Measurements from ENCODE around the gene CWC15.
"Not testable (repeated sequence)": the region's sequence is repeated elsewhere in the genome, so short reads cannot be mapped to it uniquely, and the experiment has no call there.

Gene CWC15

DNA sequence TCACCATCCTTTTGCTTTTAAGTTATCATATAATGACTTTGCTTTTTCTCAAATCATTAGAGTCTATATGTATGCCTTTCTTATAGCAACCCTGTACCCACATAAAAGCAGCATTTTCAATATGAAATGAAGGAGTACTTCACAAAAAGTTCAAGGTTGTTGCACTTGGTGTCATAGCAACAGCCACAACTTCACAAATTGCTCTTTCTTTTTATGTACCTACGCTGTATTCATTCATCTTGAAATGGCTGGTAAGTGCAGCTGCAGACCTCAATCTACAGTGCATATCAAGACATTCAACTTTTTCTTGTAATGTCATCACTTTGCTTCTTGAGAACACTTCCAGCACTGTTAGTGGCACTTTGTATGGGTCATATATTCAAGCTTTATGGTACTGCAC lies 18.6 kb downstream of the CWC15 start:
- DNase-seq (ENCODE audit: low read depth): no peak

DNA sequence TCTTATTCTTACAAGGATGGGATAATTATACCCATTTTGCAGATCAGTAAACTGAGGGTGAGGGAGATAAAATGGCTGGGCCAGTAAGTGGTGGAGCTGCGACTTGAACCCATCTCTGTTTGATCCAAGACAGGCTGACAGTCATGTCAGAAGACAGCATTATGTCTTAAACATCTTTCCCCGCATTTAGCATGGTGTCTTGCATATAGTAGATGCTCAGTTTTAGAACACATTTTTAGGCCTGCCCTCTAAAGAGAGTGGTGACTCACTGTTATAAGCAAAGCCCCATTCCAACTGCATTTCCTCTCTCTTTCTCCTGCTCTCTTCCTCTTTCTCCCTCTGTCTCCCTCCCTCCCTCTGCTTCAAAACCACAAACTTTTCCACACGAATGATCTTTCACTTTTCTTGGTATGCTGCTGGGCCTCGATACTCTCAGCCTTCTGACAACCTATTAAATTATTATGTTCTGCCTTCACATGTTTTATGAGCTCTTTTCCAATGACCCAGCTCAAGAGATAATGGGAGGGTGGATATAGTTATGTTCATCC lies 25.2 kb downstream of the CWC15 start:
- DNase-seq (ENCODE audit: low read depth): no peak

DNA sequence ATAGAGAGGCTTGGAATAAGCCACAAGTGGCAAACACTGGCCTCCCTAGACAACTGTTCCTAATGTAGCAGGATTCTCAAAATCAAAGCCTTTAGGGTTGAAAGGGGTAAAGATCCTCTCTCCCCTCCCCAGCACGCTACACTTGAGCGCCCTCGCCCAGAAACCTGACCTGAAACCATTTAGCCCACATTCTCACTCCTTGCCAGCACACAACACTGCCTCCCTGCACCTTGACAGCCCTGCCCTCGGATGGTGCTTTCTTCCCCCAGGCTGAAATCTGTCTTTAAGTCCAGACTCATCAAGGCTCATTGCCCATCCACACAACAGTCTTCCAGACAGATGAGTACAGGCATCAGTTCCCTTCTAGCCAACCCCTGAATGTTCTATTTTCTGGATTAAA lies 26.5 kb downstream of the CWC15 start:
- no peak for DNase-seq (ENCODE audit: low read depth)

DNA sequence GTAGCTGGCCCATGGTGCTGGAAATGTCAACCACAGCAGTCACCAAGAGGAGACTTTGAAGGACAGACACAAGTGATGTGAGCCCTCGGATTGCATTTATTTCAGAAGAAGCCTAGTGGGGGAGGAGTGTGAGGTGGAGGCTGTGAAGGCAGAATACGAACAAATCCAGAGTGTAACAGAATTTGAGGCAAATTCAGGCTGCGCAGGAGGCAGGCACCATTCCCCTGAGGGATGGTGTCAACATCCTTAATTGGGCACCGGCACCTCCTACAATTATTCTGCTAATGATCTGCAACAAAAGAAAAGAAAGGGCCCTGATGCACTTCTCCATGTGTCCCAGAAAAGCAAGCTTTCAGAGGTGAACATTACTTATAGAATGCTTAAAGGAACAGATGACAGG lies 32.2 kb downstream of the CWC15 start:
- no peak for DNase-seq (ENCODE audit: low read depth)

DNA sequence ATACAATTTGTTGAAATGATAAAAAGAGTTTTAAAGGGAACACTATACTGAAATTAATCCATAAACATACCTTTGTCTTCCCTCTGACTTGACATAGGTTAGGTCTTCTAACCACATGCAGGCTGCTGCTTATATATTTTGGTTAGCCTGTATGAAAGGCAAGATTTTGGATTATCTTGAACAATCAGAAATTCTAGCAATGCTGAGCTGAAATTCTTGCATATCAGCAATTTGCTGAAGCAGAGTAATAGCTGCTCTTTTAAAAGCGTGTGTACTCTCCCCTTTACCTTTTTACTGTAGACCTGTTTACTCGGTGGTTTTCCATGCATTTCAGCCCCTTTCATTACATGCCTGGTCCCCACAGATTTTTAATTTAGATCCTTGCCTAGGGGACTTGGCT lies 34.0 kb downstream of the CWC15 start:
- no peak for DNase-seq (ENCODE audit: low read depth)

DNA sequence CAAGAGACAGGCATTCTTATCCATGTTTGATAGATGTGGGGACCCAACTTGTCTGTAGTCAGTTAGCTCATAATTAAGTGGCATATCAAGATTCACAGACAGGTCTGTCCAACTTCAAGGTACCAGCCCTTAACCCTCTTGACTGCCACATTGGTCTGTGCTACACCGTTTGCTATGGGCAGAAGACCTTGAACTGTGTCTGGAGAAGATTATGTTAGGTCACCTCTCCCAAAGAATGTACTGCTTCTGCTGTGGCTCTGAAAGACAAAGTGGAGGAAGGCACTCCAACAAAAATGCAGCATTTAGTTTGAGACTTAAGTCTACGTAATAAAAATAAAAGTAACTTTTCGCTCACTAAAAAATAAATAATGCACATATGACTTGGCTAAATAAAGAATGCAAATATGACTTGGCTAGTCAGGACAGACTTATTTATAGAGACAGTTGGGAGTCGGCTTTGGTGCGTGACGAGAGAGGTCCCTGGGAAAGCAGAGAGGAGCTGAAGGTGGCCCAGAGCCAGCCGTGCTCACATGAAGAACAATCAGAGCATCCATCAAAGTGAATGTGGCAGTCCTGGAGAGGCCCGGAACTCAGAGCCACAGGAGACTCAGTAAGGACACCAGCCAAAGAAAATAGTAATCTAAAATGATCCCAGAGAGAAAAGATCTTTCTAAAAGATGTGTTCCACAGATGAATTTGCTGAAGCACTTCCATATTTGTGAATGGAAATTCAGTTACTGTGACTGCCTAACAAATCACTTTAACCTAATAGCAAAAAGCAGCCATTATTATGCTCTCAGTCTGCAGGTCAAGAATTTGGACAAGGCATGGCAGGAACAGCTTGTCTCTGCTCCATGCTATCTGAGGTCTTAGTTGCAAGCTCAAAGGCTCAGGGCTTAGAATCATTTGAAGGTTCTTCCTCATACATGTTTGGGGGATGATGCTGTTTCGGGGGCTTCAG lies 35.0 kb downstream of the CWC15 start:
- no peak for DNase-seq (ENCODE audit: low read depth)

DNA sequence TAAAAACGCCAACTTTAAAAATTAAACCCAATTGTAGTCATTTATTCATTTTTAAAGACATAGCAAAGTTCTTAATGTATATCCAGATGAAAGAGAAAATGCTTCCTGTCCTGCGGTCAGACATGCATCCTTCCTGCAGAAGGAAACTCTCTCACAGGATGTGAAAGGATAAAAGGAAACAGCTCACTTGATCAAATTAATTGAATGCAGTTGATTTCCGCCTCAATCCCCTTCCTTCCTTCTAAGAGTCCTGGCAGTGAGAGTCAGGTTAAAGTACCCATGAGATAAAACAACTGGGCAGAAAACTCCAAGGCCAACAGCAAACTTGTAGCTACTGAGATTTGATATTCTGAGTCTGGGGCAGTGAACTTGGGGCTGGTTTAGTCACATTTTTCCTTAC lies 38.5 kb downstream of the CWC15 start:
- DNase-seq (ENCODE audit: low read depth): no peak

DNA sequence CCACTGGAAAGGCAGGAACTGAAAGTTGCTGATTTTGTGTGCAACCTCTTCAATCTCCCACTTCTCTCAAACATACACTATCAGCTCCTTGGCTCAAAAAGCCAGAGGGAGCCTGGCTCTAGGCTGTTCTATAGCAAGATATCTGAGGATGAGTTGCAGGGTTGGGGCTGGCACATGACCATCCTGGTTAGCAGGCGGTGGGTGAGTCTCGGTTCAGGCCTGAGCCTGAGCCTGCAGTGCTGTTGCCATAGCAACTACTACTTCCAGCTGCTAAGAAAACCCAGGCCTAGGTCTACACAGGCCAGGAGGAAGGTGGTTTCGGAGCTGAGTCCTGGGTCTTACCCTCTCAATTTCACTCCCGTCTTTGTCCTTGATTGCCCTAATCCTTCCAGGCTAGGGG lies 39.0 kb downstream of the CWC15 start:
- DNase-seq (ENCODE audit: low read depth): no peak

DNA sequence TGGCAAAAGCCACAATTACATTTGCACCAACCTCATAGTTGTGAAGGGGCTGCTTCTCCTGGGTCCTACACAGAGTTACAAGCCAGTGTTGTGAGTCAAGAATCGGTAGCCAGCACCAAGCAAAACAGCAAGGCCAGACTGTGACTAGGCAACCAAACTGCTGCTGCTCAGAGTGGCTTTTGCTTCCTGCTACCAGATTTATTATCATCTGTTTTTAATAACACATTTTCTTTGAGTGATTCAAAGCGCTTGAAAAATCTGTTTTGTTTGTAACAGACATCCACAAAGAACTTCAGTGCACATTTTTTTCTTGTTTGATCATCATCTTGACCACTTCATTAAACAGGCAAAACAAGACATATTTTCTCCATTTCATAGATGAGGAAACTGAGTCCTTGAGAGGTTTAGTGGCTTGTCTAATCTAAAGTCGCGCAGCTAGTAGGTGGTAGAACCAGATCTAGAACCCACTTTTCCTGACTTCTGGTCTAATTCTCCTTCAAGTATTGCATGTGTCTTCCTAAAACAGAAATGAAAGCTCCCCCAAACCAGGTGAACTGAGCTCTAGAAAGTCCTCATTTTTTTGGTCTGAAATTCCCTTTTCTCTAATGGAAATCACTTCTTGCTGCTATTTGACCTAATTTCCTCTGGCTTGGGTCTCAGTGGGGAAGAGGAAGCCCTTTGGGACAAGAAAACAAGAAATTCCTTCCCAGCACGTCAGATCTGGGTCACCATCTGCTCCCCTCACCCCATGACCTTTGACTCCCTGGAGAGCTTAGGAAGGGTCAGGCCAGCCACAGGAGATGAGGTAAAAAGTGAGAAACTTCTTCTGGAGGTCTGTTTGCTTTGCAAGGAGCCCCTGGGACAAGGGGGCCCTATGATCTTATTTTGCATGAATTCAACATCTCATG lies 39.9 kb downstream of the CWC15 start:
- no peak for DNase-seq (ENCODE audit: low read depth)

DNA sequence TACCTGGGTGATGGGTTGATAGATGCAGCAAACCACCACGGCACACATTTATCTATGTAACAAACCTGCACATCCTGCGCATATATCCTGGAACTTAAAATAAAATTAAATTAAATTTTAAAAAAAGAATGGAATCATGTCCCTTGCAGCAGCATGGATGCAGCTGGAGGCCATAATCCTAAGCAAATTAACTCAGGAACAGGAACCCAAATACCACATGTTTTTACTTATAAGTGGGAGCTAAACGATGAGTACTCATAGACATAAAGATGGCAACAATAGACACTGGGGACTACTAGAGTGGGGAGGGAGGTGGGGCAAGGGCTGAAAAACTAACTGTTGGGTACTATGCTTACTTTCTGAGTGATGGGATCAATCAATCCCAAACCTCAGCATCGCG lies 40.9 kb downstream of the CWC15 start:
- no peak for DNase-seq (ENCODE audit: low read depth)

DNA sequence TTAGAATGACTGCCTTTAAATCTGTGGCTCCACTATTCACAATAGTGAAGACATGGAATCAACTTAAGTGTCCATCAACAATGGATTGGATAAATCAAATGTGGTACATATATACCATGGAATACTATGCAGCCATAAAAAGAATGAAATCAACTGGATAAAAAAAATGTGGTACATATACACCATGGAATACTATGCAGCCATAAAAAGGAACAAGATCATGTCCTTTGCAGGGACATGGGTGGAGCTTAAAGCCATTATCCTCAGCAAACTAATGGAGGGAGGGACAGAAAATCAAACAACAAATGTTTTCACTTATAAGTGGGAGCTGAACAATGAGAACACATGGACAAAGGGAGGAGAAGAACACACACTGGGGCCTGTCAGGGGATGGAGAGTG lies 41.3 kb downstream of the CWC15 start:
- not testable (repeated sequence) for DNase-seq (ENCODE audit: low read depth)

DNA sequence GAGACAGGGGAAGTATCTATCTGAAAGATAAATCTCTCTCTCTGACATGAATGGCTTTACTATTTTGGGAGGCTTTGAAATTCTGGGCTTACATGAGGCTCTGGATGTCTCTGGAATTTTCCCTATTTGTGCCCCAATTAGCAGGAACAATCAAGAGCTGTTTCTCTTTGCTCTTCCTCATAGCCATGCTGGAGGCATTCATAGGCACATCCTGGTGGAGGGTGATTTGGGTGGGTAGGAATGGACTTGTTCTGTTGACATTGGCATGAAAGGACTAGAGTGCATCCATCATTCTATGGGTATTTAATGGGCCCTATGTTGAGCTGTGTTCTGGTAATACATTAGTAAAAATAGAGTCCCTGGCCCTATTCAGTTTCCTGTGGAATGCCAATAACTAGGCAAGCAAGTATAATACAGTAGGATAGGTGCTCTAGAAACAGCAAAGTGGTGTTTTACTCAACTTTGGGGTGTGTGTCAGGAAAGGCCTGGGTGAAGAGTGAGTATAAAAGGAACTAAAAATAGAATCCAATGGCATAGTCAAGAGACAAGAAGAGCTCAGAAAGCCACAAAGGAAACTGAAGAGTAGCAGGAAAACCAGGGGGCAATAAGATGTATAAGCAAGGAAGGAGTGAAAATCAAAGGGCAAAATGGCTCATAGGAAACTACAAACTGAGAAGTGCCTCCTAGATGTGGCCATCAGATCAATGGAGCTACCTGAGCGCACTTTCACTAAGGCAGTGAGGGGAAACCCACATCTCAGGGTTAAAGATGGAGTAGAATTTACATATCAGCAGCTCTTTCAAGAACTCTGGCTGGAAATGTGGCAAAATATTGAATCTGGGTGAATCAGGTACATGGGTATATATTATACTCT lies 45.0 kb downstream of the CWC15 start:
- no peak for DNase-seq (ENCODE audit: low read depth)

DNA sequence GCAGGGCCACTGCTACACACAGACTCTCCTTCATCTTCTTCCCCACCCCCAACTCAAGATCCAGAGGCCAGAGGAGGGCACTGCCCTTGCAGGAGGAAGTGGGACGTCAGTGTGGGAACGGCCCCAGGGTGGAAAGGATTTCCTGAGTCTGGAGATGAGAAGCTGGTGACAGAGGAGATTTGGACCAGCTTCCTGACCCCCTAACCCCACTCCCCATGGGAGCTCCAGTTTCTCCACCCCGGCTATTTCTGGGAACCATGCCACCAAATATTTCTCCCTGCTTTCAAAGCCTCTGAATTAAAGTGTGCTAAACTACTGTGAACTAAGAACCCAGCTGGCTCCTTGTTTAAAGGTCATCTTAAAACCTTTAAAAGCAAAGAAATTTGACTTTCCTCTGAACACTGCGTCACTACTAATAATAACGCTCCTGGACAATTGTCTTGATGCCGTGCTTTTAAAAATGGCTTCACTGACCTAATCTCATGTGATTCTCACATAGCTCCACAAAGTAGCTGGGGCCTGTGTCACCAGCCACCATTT lies 46.6 kb downstream of the CWC15 start:
- no peak for DNase-seq (ENCODE audit: low read depth)

DNA sequence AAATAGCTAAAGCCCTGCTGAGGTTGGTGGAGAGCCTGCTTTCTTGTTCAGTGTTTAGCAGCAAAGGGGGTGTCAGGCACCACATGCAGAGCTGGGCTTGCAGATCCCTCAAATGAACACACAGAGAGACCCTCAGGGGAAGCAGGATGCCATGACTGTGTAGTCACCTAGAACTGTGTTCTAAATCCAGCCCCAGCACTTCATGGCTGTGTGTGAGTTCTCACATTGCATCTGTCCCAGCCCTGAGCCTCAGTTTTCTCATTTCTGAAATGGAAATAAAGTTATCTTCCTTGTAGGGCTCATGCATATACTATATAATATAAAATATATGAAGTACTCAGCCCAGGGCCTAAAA lies 47.1 kb downstream of the CWC15 start:
- DNase-seq (ENCODE audit: low read depth): no peak

DNA sequence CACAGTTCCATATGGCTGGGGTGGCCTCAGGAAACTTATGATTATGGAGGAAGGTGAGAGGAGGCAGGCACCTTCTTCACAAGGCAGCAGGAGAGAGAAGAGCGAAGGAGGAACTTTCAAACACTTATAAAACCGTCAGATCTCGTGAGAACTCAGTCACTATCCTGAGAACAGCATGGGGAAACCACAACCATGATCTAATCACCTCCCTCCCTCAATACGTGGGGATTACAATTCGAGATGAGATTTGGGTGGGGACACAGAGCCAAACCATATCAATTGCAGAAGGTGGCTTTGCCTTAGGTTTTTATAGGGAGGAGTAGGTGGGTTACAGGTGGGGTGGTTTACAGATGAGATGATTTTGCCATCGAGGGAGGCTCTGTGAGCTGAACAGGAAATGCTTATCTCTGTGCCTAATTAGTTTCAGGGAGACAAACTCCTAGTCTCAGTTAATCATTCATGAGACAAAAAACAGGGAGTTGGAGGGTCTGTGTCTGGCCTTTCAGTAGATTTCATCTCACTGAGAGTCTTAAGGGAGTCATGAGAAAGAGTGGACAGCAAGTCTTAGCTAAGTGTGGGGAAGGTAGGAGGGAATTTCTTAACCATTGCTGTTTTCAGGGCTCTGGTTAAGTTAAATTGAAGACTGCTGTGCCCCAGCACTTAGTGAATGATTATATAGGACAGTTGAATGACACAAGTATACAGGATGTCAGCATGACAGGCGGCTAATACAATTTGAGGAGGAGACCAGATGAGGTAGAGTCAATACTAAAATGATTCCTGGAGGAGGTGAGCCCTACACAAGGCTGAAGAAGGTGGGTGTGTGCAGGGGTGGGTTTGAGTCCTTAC lies 47.7 kb downstream of the CWC15 start:
- no peak for DNase-seq (ENCODE audit: low read depth)

DNA sequence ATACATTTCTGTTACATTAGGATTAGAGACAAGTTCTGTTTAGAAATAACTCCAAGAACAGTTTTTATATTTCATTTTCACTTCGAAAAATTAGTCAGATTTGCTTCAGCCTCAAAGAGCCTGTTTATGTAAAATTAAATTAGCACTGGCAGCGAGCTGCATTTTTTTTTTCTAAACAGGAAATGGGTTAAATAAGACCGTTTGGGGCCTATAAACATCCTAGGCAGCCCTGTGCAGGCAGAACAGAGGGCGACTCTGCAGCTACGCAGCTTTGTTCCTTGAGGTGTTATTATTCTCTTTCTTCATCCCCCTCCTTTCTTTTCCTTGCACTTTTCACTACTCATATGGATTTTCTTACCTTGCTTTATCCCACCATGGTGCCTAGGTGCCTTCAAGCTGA lies 48.7 kb downstream of the CWC15 start:
- DNase-seq (ENCODE audit: low read depth): no peak

DNA sequence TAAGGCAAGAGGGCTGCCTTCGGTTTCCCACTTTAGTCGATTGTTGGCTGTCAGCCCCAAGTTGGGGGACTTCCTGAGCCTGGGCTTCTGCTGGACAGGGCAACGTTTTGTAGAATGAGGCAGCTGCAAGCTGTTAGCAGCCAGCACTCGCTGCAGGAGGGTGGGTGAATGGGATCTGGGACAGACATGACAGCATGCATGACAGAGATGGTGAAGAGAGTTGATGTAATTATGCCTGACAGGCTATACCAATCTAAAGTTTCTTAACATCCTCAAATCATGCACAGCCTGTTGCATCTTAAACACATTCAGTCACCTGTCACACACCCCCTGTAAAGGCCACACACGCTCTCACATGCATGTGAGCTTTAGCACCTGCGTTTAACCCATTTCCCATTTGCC lies 49.2 kb downstream of the CWC15 start:
- DNase-seq (ENCODE audit: low read depth): no peak

DNA sequence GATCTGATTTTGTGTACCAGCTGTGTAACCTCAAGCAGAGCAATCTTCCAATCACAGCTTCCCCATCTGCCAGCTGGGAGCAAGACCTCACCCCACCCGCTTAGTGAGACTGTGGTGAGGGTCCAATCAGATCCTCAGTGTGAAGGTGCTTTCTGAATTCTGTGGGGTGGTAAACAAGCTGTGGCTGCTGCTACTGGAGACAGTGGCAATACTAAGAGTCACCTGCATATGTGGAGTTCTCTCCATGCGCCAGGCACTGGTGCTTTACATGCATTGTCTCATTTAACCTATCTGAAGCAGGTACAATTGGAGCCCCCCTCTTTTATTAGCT lies 50.4 kb downstream of the CWC15 start:
- no peak for DNase-seq (ENCODE audit: low read depth)

DNA sequence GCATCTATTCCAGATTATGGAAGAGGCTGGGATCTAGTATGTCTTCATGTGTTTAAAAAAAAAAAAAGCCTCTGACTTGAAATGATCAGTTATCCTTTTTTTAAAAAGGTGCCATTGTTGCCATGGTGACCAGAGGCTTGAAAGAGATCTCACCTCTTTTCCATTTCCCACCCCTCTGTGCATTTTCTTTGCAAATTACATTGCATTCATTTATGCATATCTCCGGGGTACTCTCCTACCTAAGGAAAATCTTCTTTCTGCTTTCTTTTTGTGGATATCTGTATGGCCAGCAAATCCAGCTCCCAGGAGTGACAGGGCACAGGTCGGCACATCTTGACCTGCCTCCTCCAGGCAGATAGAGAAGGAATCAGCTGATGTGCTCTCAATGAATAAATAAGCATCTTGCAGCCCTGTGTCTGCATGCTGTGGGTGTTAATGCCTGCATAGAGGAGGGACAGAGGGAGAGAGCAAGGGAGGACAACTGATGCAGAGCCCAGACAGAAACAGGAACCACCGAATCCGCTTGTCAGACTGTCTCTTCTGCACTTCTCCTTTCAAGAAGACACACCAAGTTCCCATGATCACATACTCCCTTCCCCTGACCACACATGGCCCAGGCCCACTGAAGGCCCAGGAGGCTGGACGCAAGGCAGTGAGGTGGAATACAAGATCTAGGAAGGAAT lies 50.9 kb downstream of the CWC15 start:
- DNase-seq (ENCODE audit: low read depth): no peak

DNA sequence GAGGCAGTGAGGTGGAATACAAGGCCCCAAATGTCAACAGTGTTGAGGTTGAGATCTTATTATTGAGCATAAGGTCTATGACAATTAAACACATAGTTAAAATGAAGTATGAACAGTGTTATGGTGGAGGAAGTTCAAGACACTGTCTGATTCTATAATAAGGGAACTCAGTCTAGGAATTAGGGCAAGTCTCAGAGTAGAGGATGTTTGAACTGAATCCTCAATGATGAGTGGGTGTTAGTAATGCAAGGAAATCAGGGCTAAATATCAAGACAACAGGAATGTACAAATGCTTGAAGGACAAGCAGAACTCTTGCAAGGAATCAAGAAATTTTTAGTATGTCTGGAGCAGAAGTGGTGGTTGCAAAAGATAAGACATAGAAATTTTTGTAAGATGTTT lies 53.0 kb downstream of the CWC15 start:
- DNase-seq (ENCODE audit: low read depth): no peak

Measured in stimulated activated CD8-positive, alpha-beta memory T cell treated with anti-CD3 and anti-CD28 coated beads, Interleukin-15, amount 100 ng/mL, for 1 hour (primary cell).